HG02970 (cell line): ENCODE measurements around the gene POLR2E.

Source experiments
- ATAC-seq: cut with Tn5 transposase; IDR thresholded peaks from one replicate; pipeline ENCODE4 v1.9.1; 2021; ENCODE audit warnings: mild to moderate bottlenecking, moderate library complexity, moderate number of reproducible peaks; ENCODE audit not compliant: unreplicated experiment, low FRiP score

POLR2E gene

DNA sequence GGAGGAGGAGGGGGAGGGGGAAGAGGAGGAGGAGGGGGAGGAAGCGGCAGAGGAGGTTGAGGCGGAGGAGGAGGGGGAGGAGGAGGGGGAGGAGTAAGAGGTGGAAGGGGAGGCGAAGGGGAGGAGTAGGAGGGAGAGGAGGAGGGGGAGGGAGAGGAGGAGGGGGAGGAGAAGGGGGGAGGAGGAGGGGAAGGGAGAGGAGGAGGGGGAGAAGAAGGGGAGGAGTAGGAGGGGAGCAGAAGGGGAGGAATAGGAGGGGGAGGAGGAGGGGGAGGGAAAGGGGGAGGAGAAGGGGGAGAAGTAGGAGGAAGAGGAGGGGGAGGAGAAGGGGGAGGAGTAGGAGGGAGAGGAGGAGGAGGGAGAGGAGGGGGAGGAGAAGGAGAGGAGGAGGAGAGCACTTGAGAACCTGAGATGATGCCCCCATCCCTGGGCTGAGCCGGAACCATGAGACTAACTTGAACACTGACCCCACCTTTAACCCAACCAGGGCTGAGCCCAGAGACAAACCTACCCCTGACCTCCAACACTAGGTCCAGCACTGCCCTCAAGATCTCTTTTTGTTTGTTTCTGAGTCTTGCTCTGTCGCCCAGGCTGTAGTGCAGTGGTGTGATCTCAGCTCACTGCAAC, 42.7 kb downstream of the POLR2E start:
- no peak for ATAC-seq

- ATAC-seq = no peak
Observed at GRCh38 chr19:1051791-1052190, 43.4 kb downstream of the POLR2E start.

DNA sequence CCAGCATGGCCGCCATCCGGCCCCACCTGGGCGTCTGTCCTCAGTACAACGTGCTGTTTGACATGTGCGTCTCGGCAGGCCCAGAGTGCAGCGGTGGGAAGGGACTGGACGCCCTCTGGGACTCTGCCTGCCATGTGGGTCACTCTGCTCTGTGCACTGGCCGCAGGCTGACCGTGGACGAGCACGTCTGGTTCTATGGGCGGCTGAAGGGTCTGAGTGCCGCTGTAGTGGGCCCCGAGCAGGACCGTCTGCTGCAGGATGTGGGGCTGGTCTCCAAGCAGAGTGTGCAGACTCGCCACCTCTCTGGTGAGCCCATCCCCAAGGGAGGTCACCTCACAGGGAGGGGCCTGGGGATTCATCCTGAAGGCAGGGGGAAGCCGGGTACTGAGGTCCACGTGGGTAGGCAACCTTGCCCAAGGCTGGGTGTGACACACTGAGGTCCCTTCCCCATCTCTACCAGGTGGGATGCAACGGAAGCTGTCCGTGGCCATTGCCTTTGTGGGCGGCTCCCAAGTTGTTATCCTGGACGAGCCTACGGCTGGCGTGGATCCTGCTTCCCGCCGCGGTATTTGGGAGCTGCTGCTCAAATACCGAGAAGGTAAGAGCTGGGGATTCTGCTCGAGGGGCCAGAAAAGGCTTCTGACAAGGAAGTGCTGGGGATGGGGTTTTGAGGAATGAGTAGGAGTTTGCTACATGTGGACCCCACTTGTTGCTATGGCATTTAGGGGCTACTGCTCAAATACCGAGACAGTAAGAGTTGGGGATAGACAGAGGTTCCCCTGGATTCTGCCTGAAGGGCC, 44.0 kb downstream of the POLR2E start:
- no peak for ATAC-seq

DNA sequence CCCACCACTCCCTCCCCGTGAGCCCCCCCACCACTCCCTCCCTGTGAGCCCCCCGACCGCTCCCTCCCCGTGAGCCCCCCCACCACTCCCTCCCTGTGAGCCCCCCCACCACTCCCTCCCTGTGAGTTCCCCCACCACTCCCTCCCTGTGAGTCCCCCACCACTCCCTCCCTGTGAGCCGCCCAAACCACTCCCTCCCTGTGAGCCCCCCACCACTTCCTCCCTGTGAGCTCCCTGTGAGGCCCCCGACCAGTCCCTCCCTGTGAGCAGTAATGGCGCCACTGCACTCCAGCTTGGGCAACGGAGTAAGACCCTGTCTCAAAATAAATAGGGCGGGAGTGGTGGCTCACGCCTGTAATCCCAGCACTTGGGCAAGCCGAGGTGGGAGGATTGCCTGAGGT, 45.4 kb downstream of the POLR2E start:
- ATAC-seq = no peak

DNA sequence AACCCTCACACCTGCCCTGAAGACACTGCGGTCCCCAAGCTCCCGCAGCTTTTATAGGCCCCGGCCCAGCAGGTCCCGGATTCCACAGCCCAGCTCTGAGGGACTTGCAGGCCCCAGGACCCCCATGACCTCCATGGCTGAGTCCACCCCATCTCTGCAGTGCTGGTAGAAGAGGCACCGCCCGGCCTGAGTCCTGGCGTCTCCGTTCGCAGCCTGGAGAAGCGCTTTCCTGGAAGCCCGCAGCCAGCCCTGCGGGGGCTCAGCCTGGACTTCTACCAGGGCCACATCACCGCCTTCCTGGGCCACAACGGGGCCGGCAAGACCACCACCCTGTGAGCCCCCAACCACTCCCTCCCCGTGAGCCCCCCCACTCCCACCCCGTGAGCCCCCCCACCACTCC, 46.1 kb downstream of the POLR2E start:
- ATAC-seq = no peak

DNA sequence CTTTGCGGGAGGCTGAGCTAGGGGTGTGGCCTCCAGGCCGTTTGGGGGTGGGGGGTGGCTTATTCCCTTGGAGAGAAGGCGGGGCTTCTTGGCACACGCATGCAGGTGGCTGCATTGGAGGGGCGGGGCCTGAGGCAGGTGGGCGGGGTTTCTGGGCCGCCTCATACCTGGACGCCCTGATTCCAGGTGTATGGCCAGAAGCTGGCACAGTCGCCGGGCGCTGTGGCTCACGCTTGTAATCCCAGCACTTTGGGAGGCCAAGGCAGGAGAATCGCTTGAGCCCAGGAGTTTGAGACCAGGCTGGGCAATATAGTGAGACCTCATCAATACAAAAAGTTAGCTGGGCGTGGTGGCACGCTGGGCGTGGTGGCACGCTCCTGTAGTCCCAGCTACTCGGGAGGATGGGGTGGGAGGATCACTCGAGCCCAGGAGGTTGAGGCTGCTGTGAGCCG, 47.5 kb downstream of the POLR2E start:
- no peak for ATAC-seq

- ATAC-seq = no peak
Observed at GRCh38 chr19:1046836-1047695, 48.1 kb downstream of the POLR2E start.

DNA sequence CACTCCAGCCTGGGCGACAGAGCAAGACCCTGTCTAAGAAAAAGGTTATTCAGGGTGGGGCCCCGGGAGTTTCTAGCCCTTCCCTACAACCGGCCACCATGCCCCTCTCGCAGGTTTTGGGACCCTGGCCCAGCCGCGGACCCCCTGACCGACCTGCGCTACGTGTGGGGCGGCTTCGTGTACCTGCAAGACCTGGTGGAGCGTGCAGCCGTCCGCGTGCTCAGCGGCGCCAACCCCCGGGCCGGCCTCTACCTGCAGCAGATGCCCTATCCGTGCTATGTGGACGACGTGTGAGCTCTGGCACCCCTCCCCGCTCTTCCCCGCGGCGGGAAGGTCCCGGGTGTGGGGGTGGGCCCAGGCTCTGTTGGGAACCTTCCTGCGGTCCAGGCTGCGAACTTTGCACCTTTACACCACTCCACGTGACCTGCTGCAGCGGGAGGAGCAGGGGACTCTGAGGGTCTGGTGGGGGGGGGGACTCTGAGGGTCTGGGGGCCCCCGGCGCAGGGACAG, 49.0 kb downstream of the POLR2E start:
- no peak for ATAC-seq

DNA sequence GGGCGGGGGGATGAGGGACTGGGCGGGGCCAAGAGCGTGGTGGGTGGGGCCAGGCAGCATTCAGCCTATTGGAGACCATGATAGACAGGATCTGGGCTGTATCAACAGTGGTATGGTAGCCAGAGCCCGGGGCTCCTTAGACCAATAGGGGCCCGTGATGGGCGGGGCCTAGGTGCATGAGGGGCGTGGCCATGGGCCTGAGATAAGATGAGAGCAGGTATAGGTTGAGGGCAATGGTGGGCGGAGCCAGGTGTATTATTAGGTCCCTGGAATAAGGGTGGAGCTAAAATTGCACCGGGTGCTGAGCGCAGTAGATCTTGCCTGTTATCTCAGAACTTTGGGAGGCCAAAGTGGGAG, 50.0 kb downstream of the POLR2E start:
- no peak for ATAC-seq

- no peak for ATAC-seq
Observed at GRCh38 chr19:1042689-1043511, 52.3 kb downstream of the POLR2E start.

- no peak for ATAC-seq
Observed at GRCh38 chr19:1041835-1042685, 53.1 kb downstream of the POLR2E start.

- no peak for ATAC-seq
Observed at GRCh38 chr19:1041272-1041834, 53.8 kb downstream of the POLR2E start.

DNA sequence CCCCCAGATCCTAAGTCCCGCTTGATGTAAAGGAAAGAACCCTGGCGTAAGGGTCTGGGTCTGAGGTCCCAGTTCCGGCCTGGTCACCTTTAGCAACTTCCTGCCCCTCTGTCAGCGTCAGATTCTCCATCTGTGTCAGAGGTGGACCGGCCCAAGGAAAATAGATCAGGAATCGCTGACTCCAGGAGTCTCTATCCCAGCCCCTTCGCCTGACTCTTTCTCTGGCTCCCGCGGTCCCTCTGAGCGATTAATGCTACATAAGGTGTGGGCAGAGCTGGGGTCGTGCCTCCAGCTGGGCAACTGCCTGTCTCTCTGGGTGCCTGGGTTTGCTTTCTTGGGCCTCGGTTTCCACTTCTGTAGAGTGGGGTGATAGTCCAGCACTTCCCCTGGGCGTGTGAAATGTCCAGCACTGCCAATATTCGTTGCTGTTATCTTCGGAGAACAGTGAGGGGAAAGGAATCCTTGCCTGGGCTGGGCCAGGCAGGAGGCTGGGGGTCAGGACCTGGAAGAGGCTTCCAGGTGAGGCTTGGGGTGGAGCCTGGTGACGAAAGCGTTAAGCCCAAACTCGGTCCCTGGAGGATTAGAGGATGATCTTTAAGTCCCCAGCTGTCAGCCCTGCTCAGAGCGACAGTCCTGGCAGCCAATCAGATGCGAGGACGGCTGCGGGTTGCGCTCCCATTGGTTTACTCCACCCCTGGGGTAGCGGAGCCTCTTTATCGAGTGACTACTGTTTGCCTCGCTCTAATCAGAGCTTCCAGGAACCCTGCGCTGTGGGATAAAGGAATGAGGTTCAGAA, 54.5 kb downstream of the POLR2E start:
- peak; percentile 36 for ATAC-seq

DNA sequence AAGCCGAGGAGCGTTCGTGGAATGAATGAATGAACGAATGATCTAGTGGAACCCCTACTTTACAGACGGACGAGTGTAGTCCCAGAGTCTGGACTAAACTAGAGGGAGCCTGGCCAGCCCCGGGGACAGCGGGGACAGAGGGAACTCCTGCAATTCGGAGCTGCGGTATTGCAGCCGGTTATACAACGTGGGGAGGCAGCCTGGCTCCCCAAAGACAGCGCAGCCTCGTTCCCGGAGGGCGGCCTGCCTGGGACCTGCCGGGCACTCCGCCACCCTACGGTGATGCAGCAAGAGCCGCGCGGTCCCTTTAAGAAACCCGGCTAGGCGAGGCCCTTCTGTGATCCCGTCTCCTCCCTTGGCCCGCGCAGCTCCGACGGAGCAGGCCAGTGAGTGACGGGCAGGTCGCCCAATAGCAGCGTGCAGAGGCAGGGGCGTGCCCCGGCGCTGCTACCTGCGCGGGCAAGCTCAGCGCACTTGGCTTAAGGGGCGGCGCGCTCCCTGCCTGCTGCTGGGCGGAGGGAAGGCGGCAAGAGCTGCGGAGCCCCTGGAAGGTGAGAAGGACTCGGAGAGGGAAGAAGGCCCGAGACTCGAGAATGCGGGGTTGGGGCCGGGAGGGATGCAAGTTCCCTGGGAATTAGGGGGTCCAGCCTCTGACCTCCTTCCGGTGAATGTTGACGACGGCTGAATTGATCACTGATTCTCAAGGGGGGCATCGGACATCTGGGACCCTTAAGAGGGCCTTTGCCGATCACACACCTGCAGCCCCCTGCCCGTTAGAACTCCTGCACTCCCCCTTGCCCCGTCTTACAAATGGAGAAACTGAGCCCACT, 55.3 kb downstream of the POLR2E start, which contains the start of gene ABCA7:
TSS of gene ABCA7 (plus strand) at position 462 of the 830 bp plus-strand sequence. CDS start 1,255 bp downstream, outside the sequence.
- ATAC-seq = peak; percentile 75

GRCh38 chr19:1038978-1039645, 56.1 kb downstream of the POLR2E start:
- no peak for ATAC-seq

- ATAC-seq = peak; percentile 0
Observed at GRCh38 chr19:1037621-1038064, 57.5 kb downstream of the POLR2E start.
